NCI-H2171 treated with DMSO at 0.1 percent for 48 hours (cell line): ENCODE measurements around the gene RAB5B.
"Not testable (repeated sequence)": the region's sequence is repeated elsewhere in the genome, so short reads cannot be mapped to it uniquely, and the experiment has no call there.

Source experiments
- DNase-seq: peaks from one replicate; lab custom pipeline; 2025; lab: John Stamatoyannopoulos, UW

The RAB5B gene

GRCh38 chr12:55942055-55942454, 31.8 kb upstream of the RAB5B start:
- no peak for DNase-seq

- no peak for DNase-seq
These were observed 31.2 kb upstream of the RAB5B start for GRCh38 chr12:55942577-55943136.

GRCh38 chr12:55946553-55946952, 27.3 kb upstream of the RAB5B start:
- no peak for DNase-seq

- no peak for DNase-seq
These were observed 18.5 kb upstream of the RAB5B start for GRCh38 chr12:55955344-55955743.

GRCh38 chr12:55955800-55956508, 17.9 kb upstream of the RAB5B start:
- no peak for DNase-seq

GRCh38 chr12:55957106-55957859, 16.6 kb upstream of the RAB5B start:
- no peak for DNase-seq

GRCh38 chr12:55963760-55964159, 10.1 kb upstream of the RAB5B start:
- no peak for DNase-seq

GRCh38 chr12:55965240-55965639, 8.6 kb upstream of the RAB5B start:
- no peak for DNase-seq

GRCh38 chr12:55965941-55966407, 7.9 kb upstream of the RAB5B start, which contains the start of gene PMEL:
Gene PMEL (minus strand): TSS chr12:55966042. CDS start chr12:55966011, 31 bp downstream.
- no peak for DNase-seq

GRCh38 chr12:55966408-55967281, 7.2 kb upstream of the RAB5B start, which contains the start of gene CDK2:
Gene CDK2 (plus strand): TSS chr12:55966830. CDS start chr12:55967009, 179 bp downstream.
- peak; percentile 72 for DNase-seq

- DNase-seq = no peak
These were observed 4.5 kb upstream of the RAB5B start for GRCh38 chr12:55969356-55969755.

GRCh38 chr12:55970775-55971174, 3.1 kb upstream of the RAB5B start:
- no peak for DNase-seq

- no peak for DNase-seq
These were observed 1.8 kb upstream of the RAB5B start for GRCh38 chr12:55972042-55972441.

- no peak for DNase-seq
These were observed 1.4 kb upstream of the RAB5B start for GRCh38 chr12:55972456-55972855.

GRCh38 chr12:55972911-55973598, 823 bp upstream of the RAB5B start:
- no peak for DNase-seq

- peak; percentile 33 for DNase-seq
These were observed 441 bp downstream of the RAB5B start for GRCh38 chr12:55974308-55974730.

- no peak for DNase-seq
These were observed 4.5 kb downstream of the RAB5B start for GRCh38 chr12:55978393-55978792.

GRCh38 chr12:55979069-55979468, 5.2 kb downstream of the RAB5B start:
- no peak for DNase-seq

- not testable (repeated sequence) for DNase-seq
These were observed 8.0 kb downstream of the RAB5B start for GRCh38 chr12:55981882-55982281.

- DNase-seq = no peak
These were observed 8.6 kb downstream of the RAB5B start for GRCh38 chr12:55982319-55982936.
